CD4-positive, alpha-beta T cell (primary cell): Measurements from ENCODE around the gene ENOX1. TPM values are rescaled to one million over a fixed set of nuclear protein-coding genes. Genes with fewer than 3 reads are reported as not detected.

ENCODE experiments used
- ATAC-seq: fragments of 200-7000 bp; cut with Tn5 transposase; one replicate; pipeline ENCODE4 v1.10.0; 2022; ENCODE audit warnings: mild to moderate bottlenecking; ENCODE audit not compliant: poor library complexity
- CTCF ChIA-PET: fragments of 350-600 bp; sonication (Branson Sonifier 250); formaldehyde crosslinking; loops from one replicate; lab custom pipeline; 2021; ENCODE audit warnings: antibody characterized with exemption, inconsistent platforms; lab: Charles Lee
- POLR2A ChIA-PET: fragments of 350-600 bp; sonication (Branson Sonifier 250); formaldehyde crosslinking; loops from one replicate; lab custom pipeline; 2021; ENCODE audit warnings: antibody characterized with exemption, inconsistent platforms; lab: Charles Lee
- DNase-seq, 14 experiments: peaks; one replicate each; pipeline ENCODE4 v3.0.0-alpha.2; 2013 to 2020; ENCODE audit warnings: mixed read lengths in 2 of 14
- H3K27ac ChIP-seq, 2 donors: one replicate each; pipeline versions ENCODE4 v1.5.1 to v1.7.0; 2013; ENCODE audit warnings: low read length in 2 of 2, low read depth in 1 of 2, mild to moderate bottlenecking in 1 of 2
- H3K27me3 ChIP-seq, 2 experiments: 1 replicate in 1 of 2; 2 replicates in 1 of 2; pipeline versions ENCODE4 v1.6.1 to v1.7.0; 2013; ENCODE audit warnings: low read length in 2 of 2, control low read depth in 1 of 2, mild to moderate bottlenecking in 1 of 2, moderate library complexity in 1 of 2; ENCODE audit not compliant: insufficient read depth in 2 of 2, control insufficient read depth in 1 of 2
- H3K36me3 ChIP-seq: one replicate; pipeline ENCODE4 v1.6.1; 2013; ENCODE audit warnings: low read length, control low read depth; ENCODE audit not compliant: insufficient read depth
- H3K4me1 ChIP-seq: one replicate; pipeline ENCODE4 v1.6.1; 2013; ENCODE audit warnings: low read length, control low read depth; ENCODE audit not compliant: insufficient read depth
- H3K4me3 ChIP-seq: one replicate; pipeline ENCODE4 v1.5.1; 2013; ENCODE audit warnings: mild to moderate bottlenecking, low read length, moderate library complexity
- H3K9me3 ChIP-seq, 2 experiments: 1 replicate in 1 of 2; 2 replicates in 1 of 2; pipeline versions ENCODE4 v1.6.1 to v1.7.0; 2013; ENCODE audit warnings: low read length in 2 of 2, mild to moderate bottlenecking in 2 of 2, control low read depth in 1 of 2, moderate library complexity in 1 of 2; ENCODE audit not compliant: control insufficient read depth in 1 of 2, insufficient read depth in 1 of 2
- H3K27ac Mint-ChIP-seq: one replicate; pipeline ENCODE4 v1.8.0; 2020; ENCODE audit warnings: mixed read lengths
- H3K27me3 Mint-ChIP-seq: one replicate; pipeline ENCODE4 v1.8.0; 2021; ENCODE audit warnings: mixed read lengths
- H3K36me3 Mint-ChIP-seq: one replicate; pipeline ENCODE4 v1.8.0; 2021; ENCODE audit warnings: low read depth, mixed read lengths
- H3K4me1 Mint-ChIP-seq: one replicate; pipeline ENCODE4 v1.8.0; 2021; ENCODE audit warnings: low read depth, mixed read lengths
- H3K4me3 Mint-ChIP-seq: one replicate; pipeline ENCODE4 v1.8.0; 2020; ENCODE audit warnings: mild to moderate bottlenecking, mixed read lengths
- H3K9me3 Mint-ChIP-seq: one replicate; pipeline ENCODE4 v1.8.0; 2020; ENCODE audit warnings: mixed read lengths
- intact Hi-C, 2 experiments: fragments of 100-400 bp; cut with DNase I in 1 of 2; cut with micrococcal nuclease in 1 of 2; formaldehyde crosslinking; loops; one replicate each; pipeline versions ENCODE4 v1.15.1 to v1.9.0; 2023 to 2025; cut with DNase I, micrococcal nuclease
- total RNA-seq, 174 experiments: library from RNA in 2 of 174; stranded (reverse) in 2 of 174; gene quantifications; one replicate each; pipeline ENCODE4 v1.2.3 and lab custom pipeline; 2021 to 2026
- TF ChIP-seq, protein P1 (sequence below): fragments of 200-600 bp; IDR thresholded peaks from one replicate; pipeline ENCODE4 v1.8.0; 2022; ENCODE audit warnings: antibody characterized with exemption, mild to moderate bottlenecking

The ENOX1 gene
- total RNA-seq, 2 experiments from 2014 or later, result not detected

- ChIA-PET POLR2A (no interaction called here), CTCF (no interaction called here)
- TF ChIP-seq, protein P1, sequence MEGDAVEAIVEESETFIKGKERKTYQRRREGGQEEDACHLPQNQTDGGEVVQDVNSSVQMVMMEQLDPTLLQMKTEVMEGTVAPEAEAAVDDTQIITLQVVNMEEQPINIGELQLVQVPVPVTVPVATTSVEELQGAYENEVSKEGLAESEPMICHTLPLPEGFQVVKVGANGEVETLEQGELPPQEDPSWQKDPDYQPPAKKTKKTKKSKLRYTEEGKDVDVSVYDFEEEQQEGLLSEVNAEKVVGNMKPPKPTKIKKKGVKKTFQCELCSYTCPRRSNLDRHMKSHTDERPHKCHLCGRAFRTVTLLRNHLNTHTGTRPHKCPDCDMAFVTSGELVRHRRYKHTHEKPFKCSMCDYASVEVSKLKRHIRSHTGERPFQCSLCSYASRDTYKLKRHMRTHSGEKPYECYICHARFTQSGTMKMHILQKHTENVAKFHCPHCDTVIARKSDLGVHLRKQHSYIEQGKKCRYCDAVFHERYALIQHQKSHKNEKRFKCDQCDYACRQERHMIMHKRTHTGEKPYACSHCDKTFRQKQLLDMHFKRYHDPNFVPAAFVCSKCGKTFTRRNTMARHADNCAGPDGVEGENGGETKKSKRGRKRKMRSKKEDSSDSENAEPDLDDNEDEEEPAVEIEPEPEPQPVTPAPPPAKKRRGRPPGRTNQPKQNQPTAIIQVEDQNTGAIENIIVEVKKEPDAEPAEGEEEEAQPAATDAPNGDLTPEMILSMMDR, result no peak
- intact Hi-C loops, result no loop called here
- no peaks in the 10 kb centered on the region for H3K4me1 Mint-ChIP-seq
- no peak overlapping the region for H3K4me3 Mint-ChIP-seq
- H3K9me3 Mint-ChIP-seq, result no peaks in the 10 kb centered on the region
- H3K27me3 Mint-ChIP-seq, result peaks cover 6% of the 10 kb centered on the region
- DNase-seq (no peak), ATAC-seq (no peak)
- Histone ChIP-seq H3K9me3 (no peaks in the 10 kb centered on the region), H3K4me1 (no peaks in the 10 kb centered on the region), H3K27me3 (no peaks in the 10 kb centered on the region), H3K36me3 (no peaks in the 10 kb centered on the region), H3K4me3 (no peak overlapping the region), H3K27ac (no peak overlapping the region)
- no peaks in the 10 kb centered on the region for H3K36me3 Mint-ChIP-seq
- H3K27ac Mint-ChIP-seq, result no peak overlapping the region
Measured at GRCh38 chr13:43260999-43261398, 525.8 kb downstream of the ENOX1 start.

DNA sequence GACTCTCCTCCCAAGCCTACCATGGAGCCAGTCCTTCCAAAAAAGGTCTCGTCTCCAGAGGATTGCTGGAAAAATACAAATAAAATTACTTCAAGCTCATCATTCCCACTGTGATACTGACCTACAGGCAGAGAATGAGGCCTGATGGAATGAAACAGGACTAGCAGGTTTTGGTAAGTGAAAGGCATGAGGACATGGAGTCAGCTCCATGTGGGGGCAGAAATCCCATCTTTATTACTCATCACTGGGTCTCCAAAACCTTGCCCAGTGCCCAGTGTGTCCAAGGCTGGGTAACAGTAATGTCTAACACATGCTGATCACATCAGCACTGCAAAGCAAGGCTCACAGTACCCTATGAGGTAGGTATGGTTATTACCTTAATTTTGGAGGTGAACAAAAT is 528.0 kb downstream of the ENOX1 start:
- TF ChIP-seq, protein P1, result no peak
- POLR2A ChIA-PET, result interaction anchor here (0.6 kb wide), 1 partner anchor 13 kb away, joined by 3 read pairs; no protein-coding TSS in a partner anchor
- H3K36me3 Mint-ChIP-seq, result no peaks in the 10 kb centered on the region

GRCh38 chr13:43257765-43258164 is 529.0 kb downstream of the ENOX1 start:
- Mint-ChIP-seq H3K9me3 (no peaks in the 10 kb centered on the region), H3K27ac (no peak overlapping the region), H3K4me3 (no peak overlapping the region), H3K36me3 (no peaks in the 10 kb centered on the region), H3K4me1 (no peaks in the 10 kb centered on the region), H3K27me3 (peaks cover 6% of the 10 kb centered on the region)
- Histone ChIP-seq H3K27ac (no peak overlapping the region), H3K4me1 (no peaks in the 10 kb centered on the region), H3K9me3 (no peaks in the 10 kb centered on the region), H3K27me3 (no peaks in the 10 kb centered on the region), H3K36me3 (no peaks in the 10 kb centered on the region), H3K4me3 (no peak overlapping the region)
- no peak for ATAC-seq
- intact Hi-C loops, result no loop called here
- DNase-seq, result no peak
- CTCF ChIA-PET, result no interaction called here
- POLR2A ChIA-PET, result no interaction called here
- TF ChIP-seq, protein P1, result no peak

More for the DNA sequence above, 528.0 kb downstream of the ENOX1 start:
- H3K4me3 Mint-ChIP-seq, result no peak overlapping the region
- intact Hi-C loops, result no loop called here
- ATAC-seq (no peak), DNase-seq (no peak)
- no peaks in the 10 kb centered on the region for H3K9me3 ChIP-seq
- H3K4me1 Mint-ChIP-seq, result no peaks in the 10 kb centered on the region
- no peaks in the 10 kb centered on the region for H3K27me3 ChIP-seq
- no peaks in the 10 kb centered on the region for H3K9me3 Mint-ChIP-seq
- peaks cover 6% of the 10 kb centered on the region for H3K27me3 Mint-ChIP-seq
- H3K36me3 ChIP-seq, result no peaks in the 10 kb centered on the region
- CTCF ChIA-PET, result no interaction called here
- H3K27ac ChIP-seq, result no peak overlapping the region
- no peaks in the 10 kb centered on the region for H3K4me1 ChIP-seq
- no peak overlapping the region for H3K4me3 ChIP-seq
- no peak overlapping the region for H3K27ac Mint-ChIP-seq
